Keratinocyte (primary cell): ENCODE data around the gene VANGL1.

Source experiments
- CTCF ChIP-seq, 3 experiments: IDR thresholded peaks in 1 of 3; conservative IDR thresholded peaks in 1 of 3; optimal IDR thresholded peaks in 1 of 3; 2 replicates in 2 of 3; 3 replicates in 1 of 3; pipeline versions ENCODE3 to v1.5.1; 2011; ENCODE audit warnings: low read length in 3 of 3, mild to moderate bottlenecking in 3 of 3, moderate library complexity in 2 of 3, control low read depth in 1 of 3, inconsistent platforms in 1 of 3; ENCODE audit not compliant: insufficient read depth in 2 of 3; ENCODE audit errors: extremely low read depth in 1 of 3
- EZH2 ChIP-seq: IDR thresholded peaks from one replicate; pipeline ENCODE4 v1.6.1; 2012; ENCODE audit warnings: inconsistent platforms, mild to moderate bottlenecking, low read length, moderate library complexity

- no peak for TF ChIP-seq CTCF (optimal IDR thresholded peaks at IDR 0.05 in 1 of 3, IDR thresholded peaks at IDR 0.05 in 1 of 3, conservative IDR thresholded peaks at IDR 0.05 in 1 of 3; ENCODE audit: extremely low read depth in 1 of 3, insufficient read depth in 2 of 3, low read length in 3 of 3)
- TF ChIP-seq EZH2, result no peak
Observed at GRCh38 chr1:115710859-115711624, 69.3 kb downstream of the VANGL1 start.
